ENCODE results near the gene PHF12.

The PHF12 gene

DNA sequence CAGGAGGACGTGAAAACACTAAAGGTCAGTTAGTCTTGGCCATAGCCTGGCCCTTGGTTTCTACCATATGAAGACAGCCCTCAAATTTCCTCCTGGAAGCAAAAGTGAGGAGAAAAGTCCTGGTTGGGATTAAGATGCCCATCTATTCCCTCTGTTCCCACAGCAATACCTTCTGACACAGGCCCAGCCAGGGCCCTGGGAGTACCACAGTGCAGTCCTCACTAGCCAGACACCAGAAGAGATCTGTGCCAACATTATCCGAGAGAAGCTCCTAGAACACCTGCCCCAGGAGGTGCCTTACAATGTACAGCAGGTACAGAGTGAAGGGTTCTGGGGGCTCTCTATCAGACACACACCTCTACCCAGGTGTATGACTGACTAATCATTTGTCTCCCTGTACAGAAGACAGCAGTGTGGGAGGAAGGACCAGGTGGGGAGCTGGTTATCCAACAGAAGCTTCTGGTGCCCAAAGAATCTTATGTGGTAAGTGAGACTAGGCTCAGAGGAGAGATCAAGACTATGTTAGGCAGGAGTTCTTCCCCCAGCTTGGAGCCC, 92.4 kb downstream of the PHF12 start:
- no peak for DNase-seq (ENCODE audit: low spot score)

DNA sequence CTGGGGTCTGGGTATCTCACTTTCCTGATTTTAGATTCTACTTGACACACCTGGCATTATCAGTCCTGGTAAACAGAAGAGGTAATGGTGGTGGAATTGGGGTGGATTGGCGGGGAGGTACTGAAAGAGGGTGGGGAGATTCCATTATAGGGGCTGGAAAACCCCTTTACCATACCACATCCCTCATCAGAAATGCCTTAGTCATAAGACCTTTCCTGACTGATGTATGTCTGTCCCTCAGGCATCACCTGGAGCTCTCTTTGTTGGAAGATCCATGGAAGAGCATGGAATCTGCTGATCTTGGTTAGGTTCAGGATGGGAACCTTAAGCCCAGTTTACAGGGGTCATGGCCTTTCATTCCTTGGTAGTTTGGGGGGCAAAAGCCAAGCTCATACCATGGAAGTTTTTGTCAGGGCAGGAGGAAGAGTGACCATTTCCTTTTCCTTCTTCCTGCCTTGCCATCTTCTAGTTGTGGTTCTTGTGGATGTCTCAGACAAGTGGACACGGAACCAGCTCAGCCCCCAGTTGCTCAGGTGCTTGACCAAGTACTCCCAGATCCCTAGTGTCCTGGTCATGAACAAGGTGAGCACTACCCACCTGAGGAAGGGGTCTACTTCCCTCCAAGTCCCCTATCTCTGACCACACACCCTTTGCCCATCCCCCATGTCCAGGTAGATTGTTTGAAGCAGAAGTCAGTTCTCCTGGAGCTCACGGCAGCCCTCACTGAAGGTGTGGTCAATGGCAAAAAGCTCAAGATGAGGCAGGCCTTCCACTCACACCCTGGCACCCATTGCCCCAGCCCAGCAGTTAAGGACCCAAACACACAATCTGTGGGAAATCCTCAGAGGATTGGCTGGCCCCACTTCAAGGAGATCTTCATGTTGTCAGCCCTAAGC, 93.2 kb downstream of the PHF12 start:
- no peak for DNase-seq (ENCODE audit: low spot score)

DNA sequence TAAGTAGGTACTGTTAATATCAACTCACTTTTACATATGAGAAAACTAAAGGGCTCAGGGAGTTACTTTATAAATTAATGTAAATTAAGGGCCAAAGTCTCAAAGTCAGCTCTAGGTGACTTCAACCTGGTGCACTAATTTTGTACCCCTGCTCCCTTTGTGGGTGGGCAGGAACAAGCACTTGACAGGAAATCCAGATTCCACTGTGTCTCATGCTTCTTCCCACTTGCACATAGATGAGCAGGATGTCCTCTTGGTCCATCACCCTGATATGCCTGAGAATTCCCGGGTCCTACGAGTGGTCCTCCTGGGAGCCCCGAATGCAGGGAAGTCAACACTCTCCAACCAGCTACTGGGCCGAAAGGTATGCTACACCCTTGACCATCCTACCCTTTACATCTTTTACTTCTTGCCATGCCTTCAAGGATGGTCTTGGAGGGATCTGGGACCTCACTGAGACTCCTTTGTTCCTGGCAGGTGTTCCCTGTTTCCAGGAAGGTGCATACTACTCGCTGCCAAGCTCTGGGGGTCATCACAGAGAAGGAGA, 95.2 kb downstream of the PHF12 start:
- no peak for DNase-seq (ENCODE audit: low spot score)

DNA sequence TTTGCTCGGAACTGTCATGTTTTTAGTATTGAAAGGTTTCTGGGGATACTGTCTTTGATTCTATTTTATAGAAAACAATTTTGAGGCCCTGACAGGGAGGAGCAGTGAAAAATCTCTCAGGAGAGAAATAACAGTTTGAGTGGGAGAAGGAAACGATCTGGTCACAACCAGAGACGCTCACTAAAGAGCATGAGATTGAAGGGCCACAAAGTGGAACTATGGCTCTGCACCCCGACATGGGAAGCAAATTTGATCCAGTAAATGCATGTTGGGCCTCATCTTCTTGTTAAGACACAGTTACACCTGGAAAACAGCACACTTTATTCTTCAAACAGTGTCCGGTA, 96.0 kb downstream of the PHF12 start:
- DNase-seq (ENCODE audit: low spot score): no peak

All from kidney tubule cell (primary cell).